IMR-90 (cell line): ENCODE data around the gene CDC42EP5. TPM values are rescaled to one million over a fixed set of nuclear protein-coding genes. Genes with fewer than 3 reads are reported as not detected.
"Not testable (repeated sequence)": the region's sequence is repeated elsewhere in the genome, so short reads cannot be mapped to it uniquely, and the experiment has no call there.

ENCODE experiments used
- ATAC-seq: fragments of 200-7000 bp; cut with Tn5 transposase; 2 replicates; pipeline ENCODE4 v1.9.1; 2020; ENCODE audit warnings: low read depth, mild to moderate bottlenecking, moderate library complexity
- BruUV-seq: library from RNA; stranded (reverse); fragments of 400-500 nt; replicated peaks from 2 replicates; lab custom pipeline; 2021; lab: Mats Ljungman, UMichigan
- CTCF ChIA-PET: fragments of 300-600 bp; formaldehyde crosslinking; extraction: SDS; loops from one replicate; lab custom pipeline; 2021; ENCODE audit warnings: antibody characterized with exemption; lab: Yijun Ruan, JAX
- POLR2A ChIA-PET: fragments of 300-600 bp; sonication (Branson Sonifier 250); formaldehyde crosslinking; loops from one replicate; lab custom pipeline; 2022; ENCODE audit warnings: antibody characterized with exemption; ENCODE audit not compliant: unreplicated experiment; lab: Charles Lee
- DNase-seq: peaks from one replicate; pipeline ENCODE4 v3.0.0; 2013
- H2AFZ ChIP-seq: replicated peaks from 2 replicates; pipeline ENCODE3; 2013; ENCODE audit warnings: low read length, mild to moderate bottlenecking; ENCODE audit not compliant: poor library complexity
- H2AK5ac ChIP-seq: 2 replicates; pipeline ENCODE4 v1.6.1; 2013; ENCODE audit warnings: low read depth, low read length, inconsistent platforms
- H2AK9ac ChIP-seq: replicated peaks from 2 replicates; pipeline ENCODE3; 2013; ENCODE audit warnings: mild to moderate bottlenecking, low read depth, low read length, moderate library complexity; ENCODE audit not compliant: poor library complexity
- H2BK120ac ChIP-seq: 2 replicates; pipeline ENCODE4 v1.6.1; 2013; ENCODE audit warnings: low read depth, low read length, inconsistent platforms
- H2BK15ac ChIP-seq: 3 replicates; pipeline ENCODE4 v1.6.1; 2013; ENCODE audit warnings: low read depth, low read length, inconsistent platforms
- H2BK20ac ChIP-seq: 2 replicates; pipeline ENCODE4 v1.6.1; 2013; ENCODE audit warnings: low read depth, mild to moderate bottlenecking, inconsistent platforms, low read length, moderate library complexity
- H2BK5ac ChIP-seq: 2 replicates; pipeline ENCODE4 v1.6.1; 2013; ENCODE audit warnings: mild to moderate bottlenecking, low read depth, low read length, inconsistent platforms; ENCODE audit not compliant: poor library complexity, severe bottlenecking
- H3K14ac ChIP-seq: replicated peaks from 2 replicates; pipeline ENCODE4 v1.6.1; 2013; ENCODE audit warnings: low read depth, low read length, inconsistent platforms
- H3K18ac ChIP-seq: 2 replicates; pipeline ENCODE4 v1.6.1; 2013; ENCODE audit warnings: low read depth, low read length, control low read depth
- H3K23ac ChIP-seq: 2 replicates; pipeline ENCODE4 v1.6.1; 2013; ENCODE audit warnings: low read depth, low read length, inconsistent platforms
- H3K27ac ChIP-seq: 2 replicates; pipeline ENCODE4 v1.5.1; 2013; ENCODE audit warnings: mild to moderate bottlenecking, control low read depth, low read length; ENCODE audit not compliant: insufficient read depth
- H3K27me3 ChIP-seq: 2 replicates; pipeline ENCODE4 v1.6.1; 2013; ENCODE audit warnings: low read length; ENCODE audit not compliant: control insufficient read depth, insufficient read depth
- H3K36me3 ChIP-seq: 2 replicates; pipeline ENCODE4 v1.6.1; 2013; ENCODE audit warnings: low read length, mixed read lengths; ENCODE audit not compliant: control insufficient read depth, insufficient read depth
- H3K4ac ChIP-seq: 2 replicates; pipeline ENCODE4 v1.6.1; 2013; ENCODE audit warnings: low read depth, low read length, inconsistent platforms
- H3K4me1 ChIP-seq: 2 replicates; pipeline ENCODE4 v1.6.1; 2013; ENCODE audit warnings: low read length, mixed read lengths; ENCODE audit not compliant: control insufficient read depth, insufficient read depth
- H3K4me2 ChIP-seq: 2 replicates; pipeline ENCODE4 v1.6.1; 2013; ENCODE audit warnings: low read depth, mild to moderate bottlenecking, control low read depth, low read length, moderate library complexity
- H3K4me3 ChIP-seq: 2 replicates; pipeline ENCODE4 v1.5.1; 2013; ENCODE audit warnings: low read depth, mild to moderate bottlenecking, control low read depth, low read length, moderate library complexity; ENCODE audit not compliant: insufficient read depth
- H3K56ac ChIP-seq: 2 replicates; pipeline ENCODE4 v1.6.1; 2013; ENCODE audit warnings: low read length, inconsistent platforms; ENCODE audit not compliant: insufficient read depth; ENCODE audit errors: extremely low read depth
- H3K79me1 ChIP-seq, 2 experiments: 2 replicates each; pipeline ENCODE4 v1.6.1; 2013; ENCODE audit warnings: low read length in 2 of 2, inconsistent platforms in 1 of 2, low read depth in 1 of 2
- H3K9ac ChIP-seq: 2 replicates; pipeline ENCODE4 v1.6.1; 2013; ENCODE audit warnings: low read depth, low read length, control low read depth
- H3K9me1 ChIP-seq: 2 replicates; pipeline ENCODE4 v1.6.1; 2013; ENCODE audit warnings: low read length, inconsistent platforms; ENCODE audit not compliant: insufficient read depth
- H3K9me3 ChIP-seq: 2 replicates; pipeline ENCODE4 v1.6.1; 2013; ENCODE audit warnings: low read length; ENCODE audit not compliant: control insufficient read depth, insufficient read depth
- H4K20me1 ChIP-seq: 2 replicates; pipeline ENCODE4 v1.6.1; 2013; ENCODE audit warnings: low read length, inconsistent platforms; ENCODE audit not compliant: insufficient read depth
- H4K5ac ChIP-seq: 2 replicates; pipeline ENCODE4 v1.6.1; 2013; ENCODE audit warnings: mild to moderate bottlenecking, low read depth, low read length, control low read depth
- H4K8ac ChIP-seq, 2 experiments: 2 replicates each; pipeline ENCODE4 v1.6.1; 2013; ENCODE audit warnings: low read depth in 2 of 2, low read length in 2 of 2, control low read depth in 1 of 2, inconsistent platforms in 1 of 2
- H4K91ac ChIP-seq: 2 replicates; pipeline ENCODE4 v1.6.1; 2013; ENCODE audit warnings: low read depth, low read length, inconsistent platforms; ENCODE audit not compliant: insufficient read depth
- WGBS, 2 experiments: methylation state at CpG; one replicate each; pipeline versions ENCODE4 v1.1.5 to v1.1.7; 2013; ENCODE audit warnings: missing lambda C conversion rate in 2 of 2; ENCODE audit not compliant: insufficient read length in 1 of 2; ENCODE audit errors: extremely low coverage in 2 of 2; 5-methylcytosine and 5-hydroxymethylcytosine counted together
- dilution Hi-C: fragments of 300-500 bp; cut with HindIII; formaldehyde crosslinking; loops from one replicate; pipeline ENCODE4 v1.14.3; 2018; ENCODE audit warnings: low sequenced_read_pairs; ENCODE audit not compliant: unreplicated experiment
- in situ Hi-C: fragments of 300-500 bp; cut with MboI; formaldehyde crosslinking; loops from 3 replicates; pipeline ENCODE4 v1.14.3; 2019; ENCODE audit warnings: low sequenced_read_pairs, inconsistent platforms, mixed read lengths
- intact Hi-C: fragments of 100-400 bp; cut with micrococcal nuclease; formaldehyde crosslinking; loops from 2 replicates; pipeline ENCODE4 v1.10.0; 2022
- polyA plus RNA-seq, 3 experiments: library from polyadenylated mRNA; depleted of rRNA; stranded (reverse); fragments of >200 nt; gene quantifications; 2 replicates each; pipeline ENCODE4 v1.2.3, GENCODE V29; 2012; ENCODE audit warnings: low replicate concordance in 1 of 3
- total RNA-seq: library from RNA; depleted of rRNA; stranded (reverse); fragments of >200 nt; gene quantifications from 2 replicates; pipeline ENCODE4 v1.2.3, GENCODE V29; 2012

CDC42EP5 gene
- total and polyA plus RNA-seq, 2 of the 4 experiments (the other 2 are of a cell fraction), result 7.2 to 25.3 TPM

DNA sequence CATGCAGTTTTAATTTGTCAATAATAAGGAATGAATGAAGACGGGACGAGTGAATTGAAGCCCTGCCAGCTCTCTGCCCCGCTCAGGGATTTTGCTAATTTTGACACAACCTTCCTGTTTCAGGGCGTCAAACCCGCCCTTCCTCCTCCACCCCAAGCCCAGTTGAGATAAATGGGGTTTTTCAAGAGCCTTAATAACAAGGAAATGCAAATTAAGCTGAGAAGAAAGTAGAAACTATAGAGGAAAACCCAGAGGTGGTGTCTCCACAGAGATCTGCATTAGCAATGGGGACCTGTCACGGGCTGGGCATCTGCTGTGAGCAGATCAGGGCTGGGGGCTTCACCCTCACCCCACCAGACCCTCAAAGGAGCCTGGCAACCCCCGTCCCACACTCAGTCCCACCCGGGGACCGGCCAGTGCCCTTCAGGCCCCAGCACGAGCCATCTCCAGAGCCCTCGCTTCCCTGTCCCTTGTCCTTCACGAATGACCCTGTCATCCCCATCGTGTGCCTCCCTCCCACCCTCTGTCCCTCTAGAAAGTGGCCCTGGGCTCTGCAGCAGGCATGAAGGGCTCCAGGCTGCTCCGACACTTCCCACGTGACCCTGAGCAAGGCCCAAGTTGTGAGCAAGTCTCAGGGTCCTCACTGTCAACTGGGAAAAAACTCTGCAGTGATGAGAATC lies 34.1 kb upstream of the CDC42EP5 start:
- H3K4me2 ChIP-seq, POLR2A ChIA-PET, H3K79me1 ChIP-seq, intact Hi-C loops, CTCF ChIA-PET, H3K36me3 ChIP-seq, H3K23ac ChIP-seq, H4K5ac ChIP-seq, ATAC-seq, H3K4me1 ChIP-seq, H3K9me1 ChIP-seq, H3K27ac ChIP-seq, H2AK5ac ChIP-seq, H2BK20ac ChIP-seq, H2BK5ac ChIP-seq, DNase-seq, H4K8ac ChIP-seq, H3K9ac ChIP-seq, H3K56ac ChIP-seq, H3K14ac ChIP-seq, in situ Hi-C loops, H3K4ac ChIP-seq, dilution Hi-C loops, H4K20me1 ChIP-seq, H4K91ac ChIP-seq, H2AFZ ChIP-seq, H3K4me3 ChIP-seq, H3K27me3 ChIP-seq, H2BK120ac ChIP-seq, H2AK9ac ChIP-seq, BruUV-seq, H3K18ac ChIP-seq, H2BK15ac ChIP-seq: not testable (repeated sequence)
- WGBS, 2 experiments, result no CpG with 5 or more reads among the region's 15 CpGs
- peaks cover 12% of the 10 kb centered on the region for H3K9me3 ChIP-seq
